ENCODE measurements around the gene DNMT1.

The DNMT1 gene

GRCh38 chr19:10138879-10139795 lies 55.6 kb downstream of the DNMT1 start:
- no peaks in the 10 kb centered on the region for H3K27me3 ChIP-seq (ENCODE audit: low read depth, low read length)
- no peak overlapping the region for H3K4me3 ChIP-seq (ENCODE audit: low read depth in 1 of 2, low read length in 2 of 2)
- H3K27ac ChIP-seq (ENCODE audit: low read length) = no peak overlapping the region
- no peaks in the 10 kb centered on the region for H3K4me1 ChIP-seq (ENCODE audit: control insufficient read depth in 1 of 2, insufficient read depth in 2 of 2, low read length in 2 of 2)
- H3K9me3 ChIP-seq (ENCODE audit: control insufficient read depth in 1 of 2, low read length in 2 of 2) = no peaks in the 10 kb centered on the region
- H3K36me3 ChIP-seq (ENCODE audit: control insufficient read depth in 1 of 2, insufficient read depth in 2 of 2, low read length in 2 of 2) = peaks cover 56 to 93% of the 10 kb centered on the region in 2 donors

DNA sequence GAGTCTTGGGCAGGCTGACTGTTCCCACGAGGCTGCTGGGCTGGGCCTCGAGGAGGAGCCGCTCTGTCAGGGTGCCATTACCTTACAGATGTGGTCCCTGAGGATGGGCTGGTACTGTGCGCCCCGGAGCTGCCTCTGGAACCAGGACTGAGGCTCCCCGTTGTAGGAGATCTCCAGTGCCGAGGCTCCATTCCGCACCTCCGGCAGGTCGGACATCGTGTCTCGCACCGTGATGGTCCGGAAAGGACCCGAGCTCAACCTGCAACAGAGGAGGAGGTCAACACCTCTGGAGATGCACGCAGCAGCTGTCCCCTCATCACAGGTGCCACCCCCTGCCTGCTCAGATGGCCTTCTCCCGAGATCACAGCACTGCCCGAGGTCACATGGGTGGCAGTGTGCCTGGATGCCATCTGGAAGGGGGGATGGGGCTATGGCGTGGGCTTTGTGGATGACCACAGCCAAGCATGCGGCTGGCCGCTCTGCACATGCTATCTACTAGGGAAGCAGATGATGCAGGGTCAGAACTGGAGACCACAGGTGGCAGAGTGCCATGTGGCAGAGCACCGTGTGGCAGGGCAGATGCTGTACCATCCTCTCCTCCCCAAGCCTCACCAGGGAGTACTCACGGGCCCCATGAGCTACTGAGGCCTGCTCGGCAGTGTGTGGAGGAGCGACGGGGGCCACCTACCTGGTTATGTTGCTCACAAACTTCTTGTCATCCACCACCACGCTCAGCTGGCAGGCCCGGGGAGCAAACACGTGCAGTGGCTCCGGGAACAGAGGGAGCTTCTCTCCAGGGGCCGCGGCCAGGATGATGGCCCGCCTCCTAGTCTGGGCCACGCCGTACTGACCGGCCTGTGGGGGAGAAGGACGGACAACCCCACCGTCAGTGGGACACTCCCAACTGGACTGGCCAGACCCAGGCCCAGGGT lies 56.7 kb downstream of the DNMT1 start:
- H3K36me3 ChIP-seq (ENCODE audit: control insufficient read depth in 1 of 2, insufficient read depth in 2 of 2, low read length in 2 of 2) = peaks cover 56 to 95% of the 10 kb centered on the region in 2 donors
- no peaks in the 10 kb centered on the region for H3K4me1 ChIP-seq (ENCODE audit: control insufficient read depth in 1 of 2, insufficient read depth in 2 of 2, low read length in 2 of 2)
- no peaks in the 10 kb centered on the region for H3K27me3 ChIP-seq (ENCODE audit: low read depth, low read length)
- H3K9me3 ChIP-seq (ENCODE audit: control insufficient read depth in 1 of 2, low read length in 2 of 2) = no peaks in the 10 kb centered on the region
- H3K27ac ChIP-seq (ENCODE audit: low read length) = no peak overlapping the region
- H3K4me3 ChIP-seq (ENCODE audit: low read depth in 1 of 2, low read length in 2 of 2) = no peak overlapping the region

DNA sequence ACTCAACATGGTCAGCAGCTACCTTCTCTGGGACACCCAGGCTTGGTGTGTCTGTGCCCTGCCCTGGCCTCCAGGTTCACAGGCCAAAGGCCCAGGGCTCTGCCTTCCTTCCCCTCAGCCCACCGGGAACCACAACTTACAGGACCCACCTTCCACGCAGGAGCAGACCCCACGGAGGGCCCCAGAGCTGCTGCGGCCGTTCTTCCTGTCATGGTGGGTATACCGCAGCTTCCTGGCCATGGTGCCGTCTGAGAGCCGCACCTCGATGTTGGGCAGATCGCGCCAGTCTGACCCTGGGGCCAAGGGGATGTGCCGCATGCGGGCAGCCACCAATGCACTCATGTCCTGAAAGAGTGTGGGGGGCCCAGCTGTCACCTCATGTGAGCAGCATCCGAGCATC lies 57.8 kb downstream of the DNMT1 start:
- Histone ChIP-seq H3K4me1 (ENCODE audit: control insufficient read depth in 1 of 2, insufficient read depth in 2 of 2, low read length in 2 of 2) (no peaks in the 10 kb centered on the region), H3K36me3 (ENCODE audit: control insufficient read depth in 1 of 2, insufficient read depth in 2 of 2, low read length in 2 of 2) (peaks cover 51 to 88% of the 10 kb centered on the region in 2 donors), H3K27ac (ENCODE audit: low read length) (no peak overlapping the region)

DNA sequence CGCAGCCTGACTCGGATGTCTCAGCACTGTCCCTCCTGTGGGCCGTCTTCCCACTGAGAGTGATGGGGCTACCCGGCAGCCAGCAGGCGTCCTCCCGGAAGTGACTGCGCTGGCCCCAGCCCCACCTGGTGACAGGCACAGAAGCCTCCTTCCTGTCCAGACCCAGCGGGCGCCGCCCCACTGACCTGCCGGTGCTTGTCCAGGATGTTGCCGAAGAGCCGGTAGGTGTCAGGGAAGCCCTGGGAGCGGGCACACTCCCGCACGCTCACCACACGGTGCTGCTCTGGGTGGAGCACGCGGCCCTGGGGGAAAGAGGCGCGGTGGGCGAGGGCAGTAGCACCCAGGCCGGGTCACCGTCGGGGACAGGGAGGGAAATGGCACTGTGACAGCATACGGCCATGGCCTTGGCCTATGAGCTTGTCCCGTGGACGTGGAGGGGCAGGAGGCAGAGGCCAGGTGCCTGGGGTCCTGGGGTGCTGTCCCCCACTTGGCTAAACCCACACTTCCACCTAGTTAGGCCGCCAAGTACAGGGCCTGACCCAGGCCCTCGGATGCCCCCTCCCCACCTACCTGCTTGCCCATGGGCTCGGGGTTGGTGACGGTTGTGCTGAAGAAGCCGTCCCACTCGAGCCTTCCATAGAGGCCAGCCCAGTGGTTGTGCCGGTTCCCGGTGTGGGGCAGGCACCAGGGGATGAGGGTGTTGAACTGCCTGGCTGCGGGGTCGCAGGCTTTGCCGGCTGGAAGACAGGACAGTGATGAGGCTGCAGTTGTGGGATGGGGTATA lies 59.0 kb downstream of the DNMT1 start:
- no peaks in the 10 kb centered on the region for H3K4me1 ChIP-seq (ENCODE audit: control insufficient read depth in 1 of 2, insufficient read depth in 2 of 2, low read length in 2 of 2)
- no peak overlapping the region for H3K27ac ChIP-seq (ENCODE audit: low read length)
- H3K36me3 ChIP-seq (ENCODE audit: control insufficient read depth in 1 of 2, insufficient read depth in 2 of 2, low read length in 2 of 2) = peaks cover 39 to 76% of the 10 kb centered on the region in 2 donors
- H3K27me3 ChIP-seq (ENCODE audit: low read depth, low read length) = no peaks in the 10 kb centered on the region
- no peak overlapping the region for H3K4me3 ChIP-seq (ENCODE audit: low read depth in 1 of 2, low read length in 2 of 2)
- H3K9me3 ChIP-seq (ENCODE audit: control insufficient read depth in 1 of 2, low read length in 2 of 2) = no peaks in the 10 kb centered on the region

More for the DNA sequence above, 57.8 kb downstream of the DNMT1 start:
- Histone ChIP-seq H3K4me3 (ENCODE audit: low read depth in 1 of 2, low read length in 2 of 2) (no peak overlapping the region), H3K9me3 (ENCODE audit: control insufficient read depth in 1 of 2, low read length in 2 of 2) (no peaks in the 10 kb centered on the region), H3K27me3 (ENCODE audit: low read depth, low read length) (no peaks in the 10 kb centered on the region)

GRCh38 chr19:10134040-10134439 lies 60.7 kb downstream of the DNMT1 start:
- no peak overlapping the region for H3K4me3 ChIP-seq (ENCODE audit: low read depth in 1 of 2, low read length in 2 of 2)
- H3K36me3 ChIP-seq (ENCODE audit: control insufficient read depth in 1 of 2, insufficient read depth in 2 of 2, low read length in 2 of 2) = peaks cover 33 to 61% of the 10 kb centered on the region in 2 donors
- H3K4me1 ChIP-seq (ENCODE audit: control insufficient read depth in 1 of 2, insufficient read depth in 2 of 2, low read length in 2 of 2) = no peaks in the 10 kb centered on the region
- no peaks in the 10 kb centered on the region for H3K9me3 ChIP-seq (ENCODE audit: control insufficient read depth in 1 of 2, low read length in 2 of 2)
- H3K27ac ChIP-seq (ENCODE audit: low read length) = no peak overlapping the region
- no peaks in the 10 kb centered on the region for H3K27me3 ChIP-seq (ENCODE audit: low read depth, low read length)

GRCh38 chr19:10133596-10133995 lies 61.2 kb downstream of the DNMT1 start:
- Histone ChIP-seq H3K36me3 (ENCODE audit: control insufficient read depth in 1 of 2, insufficient read depth in 2 of 2, low read length in 2 of 2) (peaks cover 28 to 57% of the 10 kb centered on the region in 2 donors), H3K27ac (ENCODE audit: low read length) (no peak overlapping the region)

DNA sequence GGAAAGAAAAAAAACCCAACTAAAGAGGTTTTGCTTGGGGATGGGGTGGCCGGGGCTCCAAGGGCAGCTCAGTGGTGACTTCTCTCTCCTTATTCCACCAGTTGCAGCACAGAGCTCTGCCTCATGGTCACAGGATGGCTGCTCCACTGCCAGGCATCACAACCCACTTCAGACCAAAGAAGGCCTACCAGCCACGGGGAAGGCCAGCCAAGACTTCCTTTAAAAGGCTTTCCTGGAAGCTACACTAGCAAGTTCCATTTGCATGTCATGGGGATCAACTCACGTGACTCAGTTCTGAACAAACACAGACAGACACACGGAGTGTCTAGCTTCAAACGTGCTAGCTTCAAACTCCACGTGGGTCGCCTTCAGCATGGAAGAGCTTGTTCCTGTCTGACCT lies 61.8 kb downstream of the DNMT1 start:
- H3K36me3 ChIP-seq (ENCODE audit: control insufficient read depth in 1 of 2, insufficient read depth in 2 of 2, low read length in 2 of 2) = peaks cover 22 to 50% of the 10 kb centered on the region in 2 donors

More at GRCh38 chr19:10133596-10133995, 61.2 kb downstream of the DNMT1 start:
- no peak overlapping the region for H3K4me3 ChIP-seq (ENCODE audit: low read depth in 1 of 2, low read length in 2 of 2)
- H3K9me3 ChIP-seq (ENCODE audit: control insufficient read depth in 1 of 2, low read length in 2 of 2) = no peaks in the 10 kb centered on the region
- no peaks in the 10 kb centered on the region for H3K27me3 ChIP-seq (ENCODE audit: low read depth, low read length)
- no peaks in the 10 kb centered on the region for H3K4me1 ChIP-seq (ENCODE audit: control insufficient read depth in 1 of 2, insufficient read depth in 2 of 2, low read length in 2 of 2)

DNA sequence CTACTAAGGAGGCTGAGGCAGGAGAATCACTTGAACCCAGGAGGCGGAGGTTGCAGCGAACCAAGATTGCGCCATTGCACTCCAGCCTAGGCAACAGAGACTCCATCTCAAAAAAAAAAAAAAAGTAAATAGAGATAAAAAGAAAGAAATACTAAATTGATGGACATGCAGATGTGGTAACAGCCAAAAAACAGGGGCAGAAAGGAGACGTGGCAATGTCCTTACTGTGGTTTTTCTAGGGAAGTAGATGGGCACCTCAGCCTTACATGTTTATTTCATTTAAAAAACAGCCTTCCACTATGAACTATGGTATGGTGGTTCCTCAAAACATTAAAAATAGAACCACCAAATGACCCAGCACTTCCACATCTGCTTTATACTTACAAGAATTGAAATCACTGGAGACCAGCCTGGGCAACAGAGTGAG lies 68.5 kb downstream of the DNMT1 start:
- Histone ChIP-seq H3K36me3 (ENCODE audit: control insufficient read depth in 1 of 2, insufficient read depth in 2 of 2, low read length in 2 of 2) (peaks cover 0 to 4% of the 10 kb centered on the region in 2 donors), H3K4me3 (ENCODE audit: low read depth in 1 of 2, low read length in 2 of 2) (no peak overlapping the region), H3K27me3 (ENCODE audit: low read depth, low read length) (no peaks in the 10 kb centered on the region), H3K4me1 (ENCODE audit: control insufficient read depth in 1 of 2, insufficient read depth in 2 of 2, low read length in 2 of 2) (no peaks in the 10 kb centered on the region), H3K27ac (ENCODE audit: low read length) (no peak overlapping the region), H3K9me3 (ENCODE audit: control insufficient read depth in 1 of 2, low read length in 2 of 2) (no peaks in the 10 kb centered on the region)

More for the DNA sequence above, 61.8 kb downstream of the DNMT1 start:
- no peak overlapping the region for H3K27ac ChIP-seq (ENCODE audit: low read length)
- H3K9me3 ChIP-seq (ENCODE audit: control insufficient read depth in 1 of 2, low read length in 2 of 2) = no peaks in the 10 kb centered on the region
- no peak overlapping the region for H3K4me3 ChIP-seq (ENCODE audit: low read depth in 1 of 2, low read length in 2 of 2)
- no peaks in the 10 kb centered on the region for H3K4me1 ChIP-seq (ENCODE audit: control insufficient read depth in 1 of 2, insufficient read depth in 2 of 2, low read length in 2 of 2)
- H3K27me3 ChIP-seq (ENCODE audit: low read depth, low read length) = no peaks in the 10 kb centered on the region

GRCh38 chr19:10124429-10124828 lies 70.3 kb downstream of the DNMT1 start:
- no peaks in the 10 kb centered on the region for H3K9me3 ChIP-seq (ENCODE audit: control insufficient read depth in 1 of 2, low read length in 2 of 2)
- H3K27ac ChIP-seq (ENCODE audit: low read length) = no peak overlapping the region
- H3K4me1 ChIP-seq (ENCODE audit: control insufficient read depth in 1 of 2, insufficient read depth in 2 of 2, low read length in 2 of 2) = peaks cover 0 to 3% of the 10 kb centered on the region in 2 donors
- H3K4me3 ChIP-seq (ENCODE audit: low read depth in 1 of 2, low read length in 2 of 2) = no peak overlapping the region
- H3K36me3 ChIP-seq (ENCODE audit: control insufficient read depth in 1 of 2, insufficient read depth in 2 of 2, low read length in 2 of 2) = peaks cover 0 to 4% of the 10 kb centered on the region in 2 donors
- H3K27me3 ChIP-seq (ENCODE audit: low read depth, low read length) = no peaks in the 10 kb centered on the region

DNA sequence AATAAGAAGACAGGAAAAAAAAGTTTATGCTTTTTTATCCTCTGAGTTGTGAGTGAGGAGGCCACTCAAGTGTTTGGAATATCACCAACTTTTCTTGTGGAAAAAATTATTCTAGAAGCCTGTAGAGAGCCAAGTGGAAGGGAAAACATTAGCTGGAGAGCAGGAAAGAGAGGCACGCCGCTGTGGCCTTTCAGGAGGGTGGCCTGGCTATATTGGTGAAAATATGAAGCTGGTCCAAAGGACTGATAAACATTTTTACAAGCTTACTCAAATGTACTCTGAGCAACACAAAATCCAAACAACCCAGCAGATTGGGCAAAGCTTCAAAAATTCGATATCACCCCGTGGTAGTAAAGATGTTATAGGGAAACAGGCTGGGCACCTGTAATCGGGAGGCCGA lies 72.7 kb downstream of the DNMT1 start:
- Histone ChIP-seq H3K36me3 (ENCODE audit: control insufficient read depth in 1 of 2, insufficient read depth in 2 of 2, low read length in 2 of 2) (peaks cover 7 to 12% of the 10 kb centered on the region in 2 donors), H3K27me3 (ENCODE audit: low read depth, low read length) (no peaks in the 10 kb centered on the region), H3K4me1 (ENCODE audit: control insufficient read depth in 1 of 2, insufficient read depth in 2 of 2, low read length in 2 of 2) (peaks cover 5 to 17% of the 10 kb centered on the region in 2 donors), H3K27ac (ENCODE audit: low read length) (no peak overlapping the region), H3K9me3 (ENCODE audit: control insufficient read depth in 1 of 2, low read length in 2 of 2) (no peaks in the 10 kb centered on the region), H3K4me3 (ENCODE audit: low read depth in 1 of 2, low read length in 2 of 2) (no peak overlapping the region)

All from muscle layer of duodenum (tissue), 2 donors.